ENCODE results near the gene TSR1.

DNA sequence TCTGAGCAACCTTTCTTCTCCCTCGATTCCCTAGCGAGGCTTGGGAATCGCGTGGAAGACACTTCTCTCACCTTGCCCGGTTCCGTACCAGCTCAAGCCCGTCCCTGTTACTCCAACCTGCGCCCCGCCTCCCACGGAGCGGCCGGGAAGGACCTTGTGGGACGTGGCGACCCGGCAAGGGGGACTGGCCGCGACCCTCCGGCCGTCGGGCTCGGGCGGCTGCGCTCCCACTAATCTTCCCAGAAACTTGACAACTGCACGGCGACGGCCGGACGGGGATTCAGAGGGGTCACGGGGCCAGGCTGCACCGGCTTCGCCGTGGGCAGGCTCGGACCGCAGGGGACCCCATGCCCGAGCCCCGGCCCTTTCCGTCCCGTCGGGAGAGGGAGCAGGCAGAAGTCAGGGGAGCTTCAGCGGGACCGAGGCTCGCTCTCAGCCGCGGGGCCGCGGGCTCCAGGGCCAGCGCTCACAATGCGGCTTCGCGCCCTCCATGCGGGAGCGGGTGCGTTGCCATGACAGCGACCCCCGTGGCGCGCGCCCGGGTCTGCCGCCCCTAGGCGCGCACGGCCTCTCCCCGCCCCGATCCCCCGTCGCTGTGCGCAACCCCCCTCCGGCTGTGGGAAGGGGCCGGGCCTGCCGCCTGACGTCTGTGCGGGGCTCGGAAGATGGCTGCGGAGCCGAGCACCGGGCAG lies 741 bp upstream of the TSR1 start, which contains the start of gene SGSM2:
- TF ChIP-seq, protein P1, sequence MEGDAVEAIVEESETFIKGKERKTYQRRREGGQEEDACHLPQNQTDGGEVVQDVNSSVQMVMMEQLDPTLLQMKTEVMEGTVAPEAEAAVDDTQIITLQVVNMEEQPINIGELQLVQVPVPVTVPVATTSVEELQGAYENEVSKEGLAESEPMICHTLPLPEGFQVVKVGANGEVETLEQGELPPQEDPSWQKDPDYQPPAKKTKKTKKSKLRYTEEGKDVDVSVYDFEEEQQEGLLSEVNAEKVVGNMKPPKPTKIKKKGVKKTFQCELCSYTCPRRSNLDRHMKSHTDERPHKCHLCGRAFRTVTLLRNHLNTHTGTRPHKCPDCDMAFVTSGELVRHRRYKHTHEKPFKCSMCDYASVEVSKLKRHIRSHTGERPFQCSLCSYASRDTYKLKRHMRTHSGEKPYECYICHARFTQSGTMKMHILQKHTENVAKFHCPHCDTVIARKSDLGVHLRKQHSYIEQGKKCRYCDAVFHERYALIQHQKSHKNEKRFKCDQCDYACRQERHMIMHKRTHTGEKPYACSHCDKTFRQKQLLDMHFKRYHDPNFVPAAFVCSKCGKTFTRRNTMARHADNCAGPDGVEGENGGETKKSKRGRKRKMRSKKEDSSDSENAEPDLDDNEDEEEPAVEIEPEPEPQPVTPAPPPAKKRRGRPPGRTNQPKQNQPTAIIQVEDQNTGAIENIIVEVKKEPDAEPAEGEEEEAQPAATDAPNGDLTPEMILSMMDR (IDR thresholded peaks at IDR 0.05; ENCODE audit: insufficient read depth, low read length, poor library complexity, severe bottlenecking) = no peak
- no peak for TF ChIP-seq EZH2phosphoT487 (conservative IDR thresholded peaks at IDR 0.05; ENCODE audit: low read length)

Measured in SU-DHL-6 (cell line).